ENCODE measurements around the gene TCAF1.

- TF ChIP-seq, protein P1, sequence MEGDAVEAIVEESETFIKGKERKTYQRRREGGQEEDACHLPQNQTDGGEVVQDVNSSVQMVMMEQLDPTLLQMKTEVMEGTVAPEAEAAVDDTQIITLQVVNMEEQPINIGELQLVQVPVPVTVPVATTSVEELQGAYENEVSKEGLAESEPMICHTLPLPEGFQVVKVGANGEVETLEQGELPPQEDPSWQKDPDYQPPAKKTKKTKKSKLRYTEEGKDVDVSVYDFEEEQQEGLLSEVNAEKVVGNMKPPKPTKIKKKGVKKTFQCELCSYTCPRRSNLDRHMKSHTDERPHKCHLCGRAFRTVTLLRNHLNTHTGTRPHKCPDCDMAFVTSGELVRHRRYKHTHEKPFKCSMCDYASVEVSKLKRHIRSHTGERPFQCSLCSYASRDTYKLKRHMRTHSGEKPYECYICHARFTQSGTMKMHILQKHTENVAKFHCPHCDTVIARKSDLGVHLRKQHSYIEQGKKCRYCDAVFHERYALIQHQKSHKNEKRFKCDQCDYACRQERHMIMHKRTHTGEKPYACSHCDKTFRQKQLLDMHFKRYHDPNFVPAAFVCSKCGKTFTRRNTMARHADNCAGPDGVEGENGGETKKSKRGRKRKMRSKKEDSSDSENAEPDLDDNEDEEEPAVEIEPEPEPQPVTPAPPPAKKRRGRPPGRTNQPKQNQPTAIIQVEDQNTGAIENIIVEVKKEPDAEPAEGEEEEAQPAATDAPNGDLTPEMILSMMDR (IDR thresholded peaks at IDR 0.05; ENCODE audit: borderline replicate concordance, extremely low read depth, low read length, poor library complexity, severe bottlenecking): no peak
- no peak for TF ChIP-seq EZH2 (IDR thresholded peaks at IDR 0.05; ENCODE audit: borderline replicate concordance, low read depth, low read length, severe bottlenecking)
These were observed 36.6 kb upstream of the TCAF1 start for GRCh38 chr7:143938379-143939243.
